Bronchial epithelial cell (primary cell): ENCODE measurements around the gene RNF187. TPM values are rescaled to one million over a fixed set of nuclear protein-coding genes. Genes with fewer than 3 reads are reported as not detected.

Source experiments
- DNase-seq: peaks from one replicate; pipeline ENCODE4 v3.0.0-alpha.2; 2010; ENCODE audit warnings: low read depth
- FAIRE-seq: peaks from 2 replicates; lab custom pipeline; 2011; peaks lifted over from hg19 to GRCh38; lab: Jason Lieb, UNC
- H3K27me3 ChIP-seq: 2 replicates; pipeline ENCODE4 v1.5.1; 2011; ENCODE audit warnings: low read length; ENCODE audit not compliant: control insufficient read depth, insufficient read depth
- H3K36me3 ChIP-seq: 2 replicates; pipeline ENCODE4 v1.5.1; 2011; ENCODE audit warnings: low read length; ENCODE audit not compliant: control insufficient read depth, insufficient read depth
- H3K4me3 ChIP-seq: 2 replicates; pipeline ENCODE4 v1.5.1; 2011; ENCODE audit warnings: mild to moderate bottlenecking, low read depth, low read length, control low read depth
- CTCF ChIP-seq: IDR thresholded peaks from 2 replicates; pipeline ENCODE4 v1.5.1; 2011; ENCODE audit warnings: mild to moderate bottlenecking, moderate library complexity, low read length, control low read depth, inconsistent platforms; ENCODE audit not compliant: insufficient read depth, severe bottlenecking
- total RNA-seq: library from RNA; depleted of rRNA; stranded (reverse); fragments of >200 nt; gene quantifications from 2 replicates; pipeline ENCODE4 v1.2.1, GENCODE V29; 2014

RNF187 gene
- total RNA-seq, 1 donor from 2014 or later = 147 TPM

- H3K4me3 ChIP-seq = no peak overlapping the region
- no peak for FAIRE-seq
- DNase-seq = no peak
- H3K36me3 ChIP-seq = no peaks in the 10 kb centered on the region
- TF ChIP-seq CTCF = no peak
- no peaks in the 10 kb centered on the region for H3K27me3 ChIP-seq
Measured at GRCh38 chr1:228452194-228453021, 34.8 kb upstream of the RNF187 start.

- FAIRE-seq = no peak
- TF ChIP-seq CTCF = no peak
- Histone ChIP-seq H3K27me3 (no peaks in the 10 kb centered on the region), H3K4me3 (no peak overlapping the region), H3K36me3 (no peaks in the 10 kb centered on the region)
- DNase-seq = no peak
Measured at GRCh38 chr1:228453022-228453560, 34.1 kb upstream of the RNF187 start.

- no peaks in the 10 kb centered on the region for H3K27me3 ChIP-seq
- FAIRE-seq = no peak
- no peak for TF ChIP-seq CTCF
- H3K36me3 ChIP-seq = no peaks in the 10 kb centered on the region
- H3K4me3 ChIP-seq = no peak overlapping the region
- no peak for DNase-seq
Measured at GRCh38 chr1:228453614-228454013, 33.6 kb upstream of the RNF187 start.

GRCh38 chr1:228454238-228454637 lies 32.9 kb upstream of the RNF187 start:
- FAIRE-seq (no peak), DNase-seq (peak; percentile 49)
- H3K36me3 ChIP-seq = no peaks in the 10 kb centered on the region
- no peaks in the 10 kb centered on the region for H3K27me3 ChIP-seq
- H3K4me3 ChIP-seq = no peak overlapping the region
- TF ChIP-seq CTCF = no peak

GRCh38 chr1:228455715-228456114 lies 31.5 kb upstream of the RNF187 start:
- H3K4me3 ChIP-seq = no peak overlapping the region
- FAIRE-seq = no peak
- no peaks in the 10 kb centered on the region for H3K27me3 ChIP-seq
- DNase-seq = no peak
- no peaks in the 10 kb centered on the region for H3K36me3 ChIP-seq
- no peak for TF ChIP-seq CTCF
